Measurements from ENCODE around the gene IGF2BP1. TPM values are rescaled to one million over a fixed set of nuclear protein-coding genes. Genes with fewer than 3 reads are reported as not detected.
A peak's percentile ranks its signal among the peaks of the same experiment; 100 is the strongest.

IGF2BP1 gene
- total RNA-seq, 2 donors from 2014 or later, result 0.96 TPM; not detected in 1

DNA sequence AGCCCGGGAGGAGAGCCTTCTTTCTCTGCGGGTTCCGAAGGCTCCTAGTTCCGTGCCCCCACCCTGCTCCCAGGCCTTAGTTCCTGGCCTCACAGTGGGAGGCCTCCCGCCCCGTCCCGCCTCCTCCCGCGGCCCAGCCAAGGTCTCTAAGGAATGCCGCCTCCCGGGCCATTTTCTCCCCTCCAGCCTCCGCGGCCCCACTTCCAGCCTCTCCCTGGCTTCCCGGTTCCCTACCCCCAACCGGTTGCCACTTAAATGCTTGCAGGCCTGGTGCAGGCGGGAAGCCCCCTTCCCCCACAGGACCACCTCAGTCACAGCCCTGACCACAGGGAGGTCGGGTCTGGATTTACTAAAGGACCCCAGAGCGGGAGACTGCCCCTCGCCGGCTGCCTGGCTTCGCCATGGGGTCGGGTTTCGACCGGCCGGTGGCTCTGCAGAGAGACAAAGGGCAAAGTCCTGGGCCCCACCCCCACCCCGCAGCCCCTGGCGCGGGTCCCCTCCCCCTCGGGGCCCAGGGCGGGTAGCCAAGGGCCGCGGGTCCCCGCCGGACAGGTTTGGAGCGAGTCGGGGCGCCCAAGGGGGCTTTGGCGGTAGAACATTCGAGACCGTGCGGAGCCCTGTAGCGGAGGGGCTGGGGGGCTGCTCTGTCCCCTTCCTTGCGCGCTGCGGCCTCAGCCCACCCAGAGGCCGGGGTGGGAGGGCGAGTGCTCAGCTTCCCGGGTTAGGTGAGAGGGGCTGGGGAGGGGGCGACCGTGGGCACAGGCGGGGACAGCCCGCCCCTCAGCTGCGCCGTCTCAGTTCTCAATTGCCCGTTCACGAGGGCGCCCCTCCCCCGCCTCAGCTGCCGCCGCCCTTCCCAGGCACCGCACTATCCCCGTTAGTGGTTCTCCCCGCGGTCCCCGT lies 16.4 kb downstream of the IGF2BP1 start:
- Histone ChIP-seq H3K9me3 (no peaks in the 10 kb centered on the region), H3K36me3 (no peaks in the 10 kb centered on the region), H3K27me3 (peaks cover 37% of the 10 kb centered on the region), H3K4me3 (peak overlapping the region; percentile 9), H3K27ac (no peak overlapping the region), H3K9ac (ENCODE audit: low read depth in 2 of 2, low read length in 2 of 2) (no peak overlapping the region), H3K4me1 (peaks cover 5% of the 10 kb centered on the region)
- intact Hi-C loops (cut with DNase I), result loop anchor here (10.0 kb wide), 1 partner anchor 61 kb away; no protein-coding TSS in a partner anchor
- no peak for DNase-seq
- TF ChIP-seq, protein P1, sequence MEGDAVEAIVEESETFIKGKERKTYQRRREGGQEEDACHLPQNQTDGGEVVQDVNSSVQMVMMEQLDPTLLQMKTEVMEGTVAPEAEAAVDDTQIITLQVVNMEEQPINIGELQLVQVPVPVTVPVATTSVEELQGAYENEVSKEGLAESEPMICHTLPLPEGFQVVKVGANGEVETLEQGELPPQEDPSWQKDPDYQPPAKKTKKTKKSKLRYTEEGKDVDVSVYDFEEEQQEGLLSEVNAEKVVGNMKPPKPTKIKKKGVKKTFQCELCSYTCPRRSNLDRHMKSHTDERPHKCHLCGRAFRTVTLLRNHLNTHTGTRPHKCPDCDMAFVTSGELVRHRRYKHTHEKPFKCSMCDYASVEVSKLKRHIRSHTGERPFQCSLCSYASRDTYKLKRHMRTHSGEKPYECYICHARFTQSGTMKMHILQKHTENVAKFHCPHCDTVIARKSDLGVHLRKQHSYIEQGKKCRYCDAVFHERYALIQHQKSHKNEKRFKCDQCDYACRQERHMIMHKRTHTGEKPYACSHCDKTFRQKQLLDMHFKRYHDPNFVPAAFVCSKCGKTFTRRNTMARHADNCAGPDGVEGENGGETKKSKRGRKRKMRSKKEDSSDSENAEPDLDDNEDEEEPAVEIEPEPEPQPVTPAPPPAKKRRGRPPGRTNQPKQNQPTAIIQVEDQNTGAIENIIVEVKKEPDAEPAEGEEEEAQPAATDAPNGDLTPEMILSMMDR (IDR thresholded peaks at IDR 0.05), result no peak

DNA sequence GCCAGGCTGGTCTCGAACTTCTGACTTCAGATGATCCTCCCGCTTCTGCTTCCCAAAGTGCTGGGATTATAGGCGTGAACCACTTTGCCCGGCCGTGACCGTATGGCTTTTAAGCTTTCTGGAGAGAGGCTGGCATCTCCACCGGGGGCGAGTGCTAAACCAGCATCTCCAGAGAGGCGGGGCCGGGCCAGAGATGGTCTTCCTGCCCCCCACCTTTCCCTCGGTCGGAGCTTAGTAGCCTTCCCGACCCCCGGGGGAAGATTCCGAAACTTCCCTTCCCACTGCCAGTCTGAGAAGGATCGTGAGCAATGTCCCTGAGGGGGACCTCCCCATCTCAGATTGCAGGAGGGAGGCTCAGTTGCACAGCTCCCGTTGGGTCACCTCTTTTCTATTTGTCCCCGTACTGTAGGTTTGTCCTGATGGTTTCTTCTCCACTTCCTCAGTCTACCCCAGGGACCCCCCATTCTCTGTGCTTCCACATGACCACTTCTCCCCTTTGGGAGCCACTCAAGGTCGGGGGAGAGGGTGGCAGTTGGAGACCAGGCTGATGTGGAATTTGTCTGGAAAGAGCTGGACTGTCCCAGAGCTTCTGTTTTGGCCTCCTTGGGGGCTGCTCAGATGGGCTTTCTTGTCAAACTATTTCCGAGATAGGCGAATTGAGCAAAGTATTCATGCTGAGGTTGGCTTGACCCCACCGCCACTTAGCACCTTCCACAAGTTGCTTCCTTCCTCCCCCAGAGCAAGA lies 18.2 kb downstream of the IGF2BP1 start:
- Histone ChIP-seq H3K9ac (ENCODE audit: low read depth in 2 of 2, low read length in 2 of 2) (no peak overlapping the region), H3K9me3 (no peaks in the 10 kb centered on the region), H3K36me3 (no peaks in the 10 kb centered on the region), H3K27ac (no peak overlapping the region), H3K4me3 (no peak overlapping the region), H3K4me1 (peaks cover 5% of the 10 kb centered on the region), H3K27me3 (peaks cover 37% of the 10 kb centered on the region)
- TF ChIP-seq, protein P1 (IDR thresholded peaks at IDR 0.05), result no peak
- intact Hi-C loops (cut with DNase I), result loop anchor here (10.0 kb wide), 1 partner anchor 59 kb away; no protein-coding TSS in a partner anchor
- no peak for DNase-seq

- no peak for DNase-seq
- H3K27ac ChIP-seq, result no peak overlapping the region
- H3K4me1 ChIP-seq, result peaks cover 5% of the 10 kb centered on the region
- no peaks in the 10 kb centered on the region for H3K36me3 ChIP-seq
- TF ChIP-seq, protein P1 (IDR thresholded peaks at IDR 0.05), result no peak
- H3K27me3 ChIP-seq, result peaks cover 37% of the 10 kb centered on the region
- no peak overlapping the region for H3K9ac ChIP-seq (ENCODE audit: low read depth in 2 of 2, low read length in 2 of 2)
- intact Hi-C loops (cut with DNase I), result loop anchor here (10.0 kb wide), 1 partner anchor 59 kb away; no protein-coding TSS in a partner anchor
- no peaks in the 10 kb centered on the region for H3K9me3 ChIP-seq
- no peak overlapping the region for H3K4me3 ChIP-seq
Measured at GRCh38 chr17:49015924-49016774, 19.0 kb downstream of the IGF2BP1 start.

GRCh38 chr17:49016775-49017463 lies 19.7 kb downstream of the IGF2BP1 start:
- Histone ChIP-seq H3K27me3 (peaks cover 37% of the 10 kb centered on the region), H3K4me3 (no peak overlapping the region), H3K9ac (ENCODE audit: low read depth in 2 of 2, low read length in 2 of 2) (no peak overlapping the region), H3K4me1 (peaks cover 5% of the 10 kb centered on the region), H3K27ac (no peak overlapping the region), H3K36me3 (no peaks in the 10 kb centered on the region), H3K9me3 (no peaks in the 10 kb centered on the region)
- TF ChIP-seq, protein P1 (IDR thresholded peaks at IDR 0.05), result no peak
- DNase-seq, result peak; percentile 44
- intact Hi-C loops (cut with DNase I), result loop anchor here (10.0 kb wide), 1 partner anchor 58 kb away; no protein-coding TSS in a partner anchor
